ENCODE results near the gene ARV1.

ARV1 gene

DNA sequence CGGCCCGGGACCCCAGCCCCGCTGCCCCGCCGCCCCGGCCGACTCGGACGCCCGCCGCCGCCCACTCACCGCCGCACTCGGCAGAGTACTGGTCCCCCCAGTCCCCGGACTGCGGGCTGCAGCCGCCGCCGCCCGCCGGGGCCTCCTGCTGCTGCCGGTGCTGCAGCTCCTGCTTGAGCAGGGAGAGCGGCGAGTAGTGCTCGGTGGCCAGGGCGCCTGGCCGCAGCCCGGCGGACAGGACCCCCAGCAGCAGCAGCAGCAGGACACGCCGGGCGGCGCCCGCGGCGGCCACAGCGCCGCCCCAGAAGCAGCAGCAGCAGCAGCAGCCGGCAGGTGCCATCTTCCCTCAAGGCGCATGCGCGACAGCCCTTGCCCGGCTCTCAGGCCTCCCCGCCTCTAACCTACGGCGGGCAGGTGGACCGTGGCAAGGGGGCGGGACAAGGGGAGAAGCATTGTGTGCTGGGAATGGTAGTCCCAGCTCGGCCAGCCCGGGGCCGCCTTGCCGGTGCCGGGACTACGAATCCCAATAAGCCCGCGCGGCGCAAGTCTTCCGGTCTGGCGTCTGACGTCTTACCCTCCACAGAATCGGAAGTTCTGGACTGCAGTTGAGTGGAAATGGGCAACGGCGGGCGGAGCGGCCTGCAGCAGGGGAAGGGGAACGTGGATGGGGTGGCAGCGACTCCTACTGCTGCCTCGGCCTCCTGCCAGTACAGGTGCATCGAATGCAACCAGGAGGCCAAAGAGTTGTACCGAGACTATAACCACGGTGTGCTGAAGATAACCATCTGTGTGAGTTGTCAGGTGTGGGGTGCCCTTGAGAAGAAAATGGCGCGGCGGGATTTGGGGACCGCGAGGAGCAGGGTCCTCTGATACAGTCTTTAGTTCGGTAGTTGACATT, at the start of gene ARV1, which contains the start of gene TTC13:
Gene ARV1 (plus strand): TSS at position 604 of the 898 bp plus-strand sequence. CDS start 12 bp downstream, at position 616.
Gene TTC13 (minus strand): TSS at position 371 of the 898 bp plus-strand sequence. CDS start 31 bp downstream, at position 340.
- peak; percentile 97 to 98 for DNase-seq

DNA sequence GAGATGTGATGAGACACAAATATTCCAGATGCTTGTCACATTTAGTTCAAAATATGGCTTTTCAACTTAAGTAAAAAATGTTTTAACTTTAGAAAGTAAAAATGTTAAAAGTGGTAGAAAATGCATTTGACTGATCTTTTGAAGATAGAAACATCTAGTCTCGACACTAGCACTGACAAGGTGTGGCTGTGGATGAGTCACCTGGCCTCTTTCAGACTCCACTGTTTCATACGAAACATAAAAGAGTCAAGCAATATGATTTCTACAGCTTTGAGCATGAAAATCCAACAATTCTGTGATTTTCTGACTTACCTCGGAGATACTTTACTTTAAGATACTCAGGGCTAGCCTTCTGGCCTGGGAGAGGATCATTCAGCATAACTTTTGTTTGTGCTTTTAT, 47.9 kb upstream of the ARV1 start:
- DNase-seq: no peak

DNA sequence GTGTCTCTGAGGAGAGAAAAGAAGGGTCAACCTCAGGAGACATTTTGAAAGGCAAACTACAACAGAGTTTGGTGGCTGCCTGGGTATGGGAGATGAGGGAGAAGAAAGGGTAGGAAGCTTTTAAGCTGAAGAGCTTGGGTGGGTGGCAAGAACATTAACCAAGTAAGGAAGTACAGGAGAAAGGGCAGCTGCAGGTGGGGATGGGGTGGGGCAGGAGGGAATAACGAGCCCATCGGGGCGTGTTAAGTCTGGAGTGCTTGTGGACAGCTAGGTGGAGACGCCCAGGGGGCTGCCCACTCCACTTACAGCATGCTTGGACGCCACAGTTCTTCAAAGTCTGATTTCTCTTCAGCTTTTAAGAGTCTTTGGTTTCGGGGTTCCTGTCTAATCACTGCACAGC, 43.0 kb upstream of the ARV1 start:
- DNase-seq: no peak

DNA sequence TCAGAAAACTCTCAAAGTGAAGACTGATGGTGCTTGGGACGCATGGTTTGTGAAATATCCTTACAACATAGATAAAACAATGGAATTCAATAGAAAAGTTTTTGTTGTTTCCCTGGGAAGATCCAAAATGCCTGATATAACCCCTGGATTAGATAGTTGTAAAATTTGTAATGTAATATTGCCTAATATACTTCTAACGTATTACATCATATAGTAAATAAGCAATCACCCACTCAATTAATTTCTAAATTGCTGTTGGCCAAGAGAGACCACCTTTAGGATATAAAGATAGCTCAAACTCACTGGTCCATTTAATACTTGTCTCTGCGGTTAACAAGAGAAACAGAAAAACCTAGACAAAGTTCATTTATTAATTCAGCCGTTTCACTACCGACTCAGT, 42.4 kb upstream of the ARV1 start:
- DNase-seq: no peak

GRCh38 chr1:230937371-230937770, 41.5 kb upstream of the ARV1 start:
- no peak for DNase-seq

DNA sequence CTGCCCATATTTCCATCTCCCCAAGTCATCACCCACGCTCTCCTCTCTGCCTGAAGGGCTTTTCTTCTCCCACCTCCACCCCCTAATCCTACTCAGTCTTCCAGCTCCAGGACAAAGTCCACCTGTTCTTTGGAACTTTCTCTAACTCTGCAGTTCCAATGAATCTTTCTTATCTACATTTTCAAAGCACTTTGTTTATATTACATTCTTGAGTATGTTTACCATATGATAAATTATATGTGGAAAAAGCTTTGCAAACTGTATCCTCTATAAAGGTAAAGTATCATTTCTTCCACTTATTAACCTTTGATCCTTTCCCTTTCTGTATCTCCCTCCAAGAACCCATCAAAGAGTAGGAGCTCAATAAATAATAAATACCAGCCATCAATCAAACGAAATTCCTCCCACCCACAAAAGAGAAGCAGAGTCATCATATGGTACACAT, 39.9 kb upstream of the ARV1 start:
- no peak for DNase-seq

- no peak for DNase-seq
These were observed 38.9 kb upstream of the ARV1 start for GRCh38 chr1:230939806-230940489.

DNA sequence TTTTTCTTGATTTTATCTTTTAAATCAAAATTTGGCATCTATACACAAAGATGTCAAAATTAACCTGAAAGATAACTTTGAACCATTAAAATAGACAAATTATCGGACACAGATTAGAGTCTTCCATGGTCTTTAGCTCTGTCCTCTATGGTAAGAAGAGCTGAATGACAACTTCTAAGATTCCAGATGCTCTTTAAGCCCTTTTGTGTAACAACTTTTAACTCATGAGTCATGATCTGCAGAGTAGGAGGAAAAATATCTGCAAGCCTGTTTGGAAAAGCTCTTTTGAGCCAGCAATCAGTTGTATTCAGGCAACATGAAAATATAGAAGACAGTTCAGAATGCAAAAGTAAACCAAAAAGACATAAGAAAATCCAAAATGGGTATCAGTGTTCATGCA, 38.0 kb upstream of the ARV1 start:
- DNase-seq: no peak

DNA sequence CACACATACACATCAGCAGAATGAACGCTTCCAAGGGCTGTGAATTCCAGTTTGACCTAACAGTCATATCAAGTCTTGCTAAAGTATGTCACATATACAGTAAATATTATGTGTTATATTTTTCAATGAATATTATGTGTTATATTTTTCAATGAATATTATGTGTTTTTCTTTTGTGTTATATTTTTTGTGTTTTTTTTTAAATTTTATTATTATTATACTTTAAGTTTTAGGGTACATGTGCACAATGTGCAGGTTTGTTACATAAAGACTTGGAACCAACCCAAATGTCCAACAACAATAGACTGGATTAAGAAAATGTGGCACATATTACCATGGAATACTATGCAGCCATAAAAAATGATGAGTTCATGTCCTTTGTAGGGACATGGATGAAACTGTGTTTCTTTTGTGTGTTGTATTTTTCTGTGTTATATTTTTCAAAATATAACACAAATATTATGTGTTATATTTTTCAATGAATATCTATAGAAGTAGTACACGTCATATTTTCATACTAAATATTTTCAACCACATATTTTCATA, 35.8 kb upstream of the ARV1 start:
- no peak for DNase-seq

- DNase-seq: no peak
These were observed 30.6 kb upstream of the ARV1 start for GRCh38 chr1:230948301-230948700.

DNA sequence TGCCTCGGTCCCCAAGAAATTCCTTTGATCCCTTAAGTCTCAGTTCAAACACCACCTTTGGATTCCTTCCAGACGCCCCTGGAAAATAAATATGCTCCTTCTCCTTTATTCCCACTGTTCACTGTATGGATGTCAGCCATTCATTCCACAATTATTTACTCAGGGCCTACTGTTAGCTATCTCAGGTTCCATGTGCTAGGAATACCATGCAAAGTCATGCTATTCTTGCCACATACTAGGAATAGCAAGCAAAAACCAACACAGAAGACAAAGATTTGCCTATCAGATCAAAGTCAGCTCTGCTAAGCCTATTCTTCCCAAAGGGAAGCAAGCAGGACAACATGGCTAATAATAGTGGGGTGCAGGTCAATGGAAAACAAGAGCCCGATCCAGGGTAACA, 30.0 kb upstream of the ARV1 start:
- no peak for DNase-seq

DNA sequence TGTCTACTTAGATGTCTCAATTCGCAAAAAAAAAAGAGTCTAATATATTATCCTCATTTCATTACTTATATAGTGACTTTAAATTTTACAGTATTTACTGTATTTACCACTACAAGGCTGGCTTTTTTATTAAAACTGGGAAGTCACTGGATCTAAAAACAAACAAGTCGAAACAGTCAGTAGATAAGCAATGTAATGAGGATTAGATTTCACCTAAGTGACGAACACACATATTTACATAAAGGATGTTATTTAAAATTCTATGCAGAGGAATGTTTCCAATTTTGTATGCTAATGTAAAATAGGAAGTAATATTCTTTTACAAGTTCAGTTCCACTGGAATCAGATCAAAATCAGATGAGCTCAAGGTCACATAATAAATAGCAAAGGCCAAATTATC, 28.5 kb upstream of the ARV1 start:
- no peak for DNase-seq

GRCh38 chr1:230957580-230957989, 21.3 kb upstream of the ARV1 start:
- no peak for DNase-seq

DNA sequence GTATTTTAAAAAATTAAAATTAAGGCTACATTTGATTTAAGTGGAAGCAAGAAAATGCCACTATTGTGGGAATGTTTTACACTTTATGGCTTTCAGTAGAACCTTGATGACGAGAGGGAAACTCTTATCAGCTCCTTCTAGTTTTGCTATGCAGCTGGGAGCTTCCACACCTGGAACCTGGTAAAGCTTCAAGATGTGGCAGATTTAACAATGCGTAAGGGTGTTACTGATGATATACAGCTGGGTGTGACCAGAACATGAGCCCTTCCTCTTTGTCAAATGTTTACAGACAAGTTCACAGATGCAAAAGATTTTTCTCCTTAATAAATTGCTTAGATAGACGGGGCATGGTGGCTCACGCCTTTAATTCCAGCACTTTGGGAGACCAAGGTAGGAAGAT, 20.5 kb upstream of the ARV1 start:
- no peak for DNase-seq

DNA sequence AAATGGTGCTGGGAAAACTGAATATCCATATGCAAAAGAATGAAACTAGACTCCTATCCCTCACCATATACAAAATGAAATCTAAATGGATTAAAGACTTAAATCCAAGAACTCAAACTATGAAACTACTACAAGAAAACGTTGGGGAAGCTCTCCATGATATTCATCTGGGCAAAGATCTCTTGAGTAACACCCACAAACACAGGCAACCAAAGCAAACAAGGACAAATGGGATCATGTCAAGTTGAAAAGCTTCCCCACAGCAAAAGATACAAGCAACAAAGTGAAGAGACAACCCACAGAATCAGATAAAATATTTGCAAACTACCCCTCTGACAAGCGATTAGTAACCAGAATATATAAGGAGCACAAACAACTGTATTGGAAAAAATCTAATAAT, 14.0 kb upstream of the ARV1 start:
- no peak for DNase-seq

DNA sequence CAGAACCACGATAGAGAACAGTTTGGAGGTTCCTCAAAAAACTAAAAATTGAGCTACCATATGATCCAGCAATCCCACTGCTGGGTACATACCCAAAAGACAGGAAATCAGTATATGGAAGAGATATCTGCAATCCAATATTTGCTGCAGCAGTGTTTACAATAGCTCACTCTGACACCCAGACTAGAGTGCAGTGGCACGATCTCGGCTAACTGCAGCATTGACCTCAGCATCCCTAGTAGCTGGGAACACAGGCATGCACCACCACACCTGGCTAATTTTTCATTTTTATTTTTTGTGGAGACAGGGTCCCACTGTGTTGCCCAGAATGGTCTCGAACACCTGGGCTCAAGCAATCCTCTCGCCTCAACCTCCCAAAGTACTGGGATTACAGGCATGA, 13.4 kb upstream of the ARV1 start:
- DNase-seq: no peak

DNA sequence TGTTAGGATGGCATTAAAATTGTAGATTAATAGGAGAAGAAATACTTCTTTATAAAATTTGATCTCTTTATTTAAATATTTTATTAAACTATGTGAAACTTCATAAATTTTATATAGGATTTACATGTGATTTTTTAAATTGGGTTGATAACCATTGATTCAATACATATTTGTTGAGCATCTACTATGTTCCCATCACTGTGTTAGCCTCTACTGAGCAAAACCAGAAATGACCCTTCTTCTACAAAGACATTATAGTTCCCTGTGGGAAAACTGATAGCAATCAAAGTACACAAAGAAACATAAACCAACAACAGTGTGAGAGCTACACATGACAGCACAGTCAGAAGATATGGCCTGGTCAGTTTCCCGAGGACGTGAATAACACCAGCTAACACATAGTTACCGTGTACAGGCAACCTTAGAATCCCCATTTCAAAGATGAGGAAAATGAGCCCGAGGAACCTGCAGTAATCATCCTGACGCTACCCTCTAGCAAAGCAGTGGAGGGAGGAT, 12.5 kb upstream of the ARV1 start:
- DNase-seq: no peak

GRCh38 chr1:230970432-230970831, 8.5 kb upstream of the ARV1 start:
- no peak for DNase-seq

DNA sequence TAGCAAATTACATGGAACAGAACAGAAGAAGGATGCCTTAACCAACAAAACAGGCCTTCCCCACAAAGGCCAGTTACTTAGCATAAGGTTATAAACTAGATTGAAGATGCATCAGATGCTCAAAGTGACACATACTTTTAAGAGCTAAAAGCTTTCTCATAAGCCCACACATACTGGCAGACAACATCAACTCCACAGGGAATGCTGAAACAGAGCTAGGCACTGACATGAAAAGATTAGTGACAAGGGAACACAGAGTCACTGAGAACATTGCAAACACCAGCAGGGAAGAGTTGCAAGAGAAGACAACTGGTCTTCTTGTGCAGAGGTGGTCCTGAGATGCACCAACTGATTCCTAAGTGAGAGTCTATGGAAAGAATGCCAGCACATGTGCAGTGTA, 7.1 kb upstream of the ARV1 start:
- no peak for DNase-seq

GRCh38 chr1:230972855-230973271, 6.0 kb upstream of the ARV1 start:
- peak; percentile 43 to 49 for DNase-seq

GRCh38 chr1:230975636-230976035, 3.3 kb upstream of the ARV1 start:
- no peak for DNase-seq

- DNase-seq: no peak
These were observed 2.5 kb upstream of the ARV1 start for GRCh38 chr1:230976360-230976759.
